ENCODE results near the gene RAX2. TPM values are rescaled to one million over a fixed set of nuclear protein-coding genes. Genes with fewer than 3 reads are reported as not detected.

RAX2 gene
- total RNA-seq, 1 donor from 2014 or later = not detected

DNA sequence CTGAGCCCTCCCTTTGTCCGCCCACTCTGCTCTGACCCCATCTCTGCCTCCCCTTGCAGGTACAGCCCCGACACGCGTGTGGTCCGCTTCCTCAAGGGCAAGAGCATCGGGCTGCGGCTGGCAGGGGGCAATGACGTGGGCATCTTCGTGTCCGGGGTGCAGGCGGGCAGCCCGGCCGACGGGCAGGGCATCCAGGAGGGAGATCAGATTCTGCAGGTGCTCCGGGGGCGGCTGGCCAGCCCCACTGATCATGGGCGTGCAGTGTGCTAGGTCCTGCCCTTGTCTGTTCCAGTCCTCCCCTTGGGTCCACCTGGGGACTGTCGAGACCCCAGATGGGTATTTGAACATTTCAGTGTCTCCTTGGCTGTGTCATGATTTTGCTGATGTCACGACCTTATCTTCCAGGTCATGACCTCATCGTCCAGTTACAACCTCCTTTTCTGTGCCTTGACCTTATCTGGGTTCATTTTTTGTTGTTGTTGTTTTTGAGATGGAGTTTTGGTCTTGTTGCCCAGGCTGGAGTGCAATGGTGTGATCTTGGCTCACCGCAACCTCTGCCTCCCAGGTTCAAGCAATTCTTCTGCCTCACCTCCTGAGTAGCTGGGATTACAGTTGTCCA is 35.8 kb downstream of the RAX2 start:
- Mint-ChIP-seq H3K4me1 (ENCODE audit: low read depth) (no peaks in the 10 kb centered on the region), H3K36me3 (ENCODE audit: insufficient read depth) (peaks cover 9% of the 10 kb centered on the region)

DNA sequence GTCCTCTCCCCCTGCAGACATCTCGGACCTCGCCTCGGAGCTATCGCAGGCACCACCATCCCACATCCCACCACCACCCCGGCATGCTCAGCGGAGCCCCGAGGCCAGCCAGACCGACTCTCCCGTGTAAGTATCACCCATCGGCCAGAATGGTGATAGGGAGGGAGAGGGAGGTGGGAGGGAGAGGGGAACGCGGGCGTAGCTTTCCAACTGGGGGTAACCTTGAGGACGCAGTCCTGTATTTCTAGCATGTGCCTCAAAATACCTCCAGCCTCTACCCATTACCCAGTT is 37.8 kb downstream of the RAX2 start:
- Mint-ChIP-seq H3K36me3 (ENCODE audit: insufficient read depth) (peaks cover 12% of the 10 kb centered on the region), H3K4me1 (ENCODE audit: low read depth) (no peaks in the 10 kb centered on the region), H3K27ac (no peak overlapping the region), H3K27me3 (no peaks in the 10 kb centered on the region), H3K9me3 (ENCODE audit: low read depth) (no peaks in the 10 kb centered on the region), H3K4me3 (ENCODE audit: low read depth) (no peak overlapping the region)
- DNase-seq (ENCODE audit: low spot score, unreplicated experiment) = no peak
- TF ChIP-seq, protein P1, sequence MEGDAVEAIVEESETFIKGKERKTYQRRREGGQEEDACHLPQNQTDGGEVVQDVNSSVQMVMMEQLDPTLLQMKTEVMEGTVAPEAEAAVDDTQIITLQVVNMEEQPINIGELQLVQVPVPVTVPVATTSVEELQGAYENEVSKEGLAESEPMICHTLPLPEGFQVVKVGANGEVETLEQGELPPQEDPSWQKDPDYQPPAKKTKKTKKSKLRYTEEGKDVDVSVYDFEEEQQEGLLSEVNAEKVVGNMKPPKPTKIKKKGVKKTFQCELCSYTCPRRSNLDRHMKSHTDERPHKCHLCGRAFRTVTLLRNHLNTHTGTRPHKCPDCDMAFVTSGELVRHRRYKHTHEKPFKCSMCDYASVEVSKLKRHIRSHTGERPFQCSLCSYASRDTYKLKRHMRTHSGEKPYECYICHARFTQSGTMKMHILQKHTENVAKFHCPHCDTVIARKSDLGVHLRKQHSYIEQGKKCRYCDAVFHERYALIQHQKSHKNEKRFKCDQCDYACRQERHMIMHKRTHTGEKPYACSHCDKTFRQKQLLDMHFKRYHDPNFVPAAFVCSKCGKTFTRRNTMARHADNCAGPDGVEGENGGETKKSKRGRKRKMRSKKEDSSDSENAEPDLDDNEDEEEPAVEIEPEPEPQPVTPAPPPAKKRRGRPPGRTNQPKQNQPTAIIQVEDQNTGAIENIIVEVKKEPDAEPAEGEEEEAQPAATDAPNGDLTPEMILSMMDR (IDR thresholded peaks at IDR 0.05; ENCODE audit: unreplicated experiment) = no peak

More for the DNA sequence above, 35.8 kb downstream of the RAX2 start:
- Mint-ChIP-seq H3K27ac (no peak overlapping the region), H3K27me3 (no peaks in the 10 kb centered on the region), H3K4me3 (ENCODE audit: low read depth) (no peak overlapping the region), H3K9me3 (ENCODE audit: low read depth) (no peaks in the 10 kb centered on the region)
- TF ChIP-seq, protein P1 (IDR thresholded peaks at IDR 0.05; ENCODE audit: unreplicated experiment) = no peak
- DNase-seq (ENCODE audit: low spot score, unreplicated experiment) = no peak

DNA sequence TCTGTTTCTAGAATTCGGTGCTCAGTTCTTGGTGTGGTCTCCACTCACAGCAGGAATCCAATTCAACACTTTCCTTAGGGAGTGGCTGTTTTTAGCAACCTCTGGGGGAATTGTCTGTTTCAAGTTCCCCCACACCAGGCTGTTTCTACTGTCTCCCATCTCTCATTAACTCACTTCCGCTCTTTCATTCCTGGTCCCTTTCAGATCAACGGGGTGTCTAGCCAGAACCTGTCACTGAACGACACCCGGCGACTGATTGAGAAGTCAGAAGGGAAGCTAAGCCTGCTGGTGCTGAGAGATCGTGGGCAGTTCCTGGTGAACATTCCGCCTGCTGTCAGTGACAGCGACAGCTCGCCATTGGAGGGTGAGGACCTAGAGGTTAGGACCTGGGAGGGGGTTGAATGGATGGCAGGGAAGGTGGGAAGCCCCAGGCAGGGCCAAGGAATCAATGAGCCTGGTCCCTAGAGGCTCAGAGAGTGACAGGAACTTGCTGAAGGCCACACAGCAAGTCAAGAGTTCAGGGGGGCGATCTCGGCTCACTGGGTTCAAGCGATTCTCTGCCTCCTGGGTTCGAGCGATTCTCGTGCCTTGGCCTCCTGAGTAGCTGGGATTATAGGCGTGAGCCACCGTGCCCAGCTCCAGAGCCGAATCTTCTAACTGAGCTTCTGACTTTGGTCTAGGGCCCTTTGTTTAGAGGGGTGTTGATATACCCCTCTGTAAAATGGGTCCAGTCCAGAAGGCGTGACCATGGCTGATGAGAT is 38.3 kb downstream of the RAX2 start:
- Mint-ChIP-seq H3K36me3 (ENCODE audit: insufficient read depth) (peaks cover 12% of the 10 kb centered on the region), H3K27ac (no peak overlapping the region), H3K4me3 (ENCODE audit: low read depth) (no peak overlapping the region), H3K4me1 (ENCODE audit: low read depth) (no peaks in the 10 kb centered on the region), H3K27me3 (no peaks in the 10 kb centered on the region), H3K9me3 (ENCODE audit: low read depth) (no peaks in the 10 kb centered on the region)
- no peak for DNase-seq (ENCODE audit: low spot score, unreplicated experiment)
- TF ChIP-seq, protein P1 (IDR thresholded peaks at IDR 0.05; ENCODE audit: unreplicated experiment) = no peak

DNA sequence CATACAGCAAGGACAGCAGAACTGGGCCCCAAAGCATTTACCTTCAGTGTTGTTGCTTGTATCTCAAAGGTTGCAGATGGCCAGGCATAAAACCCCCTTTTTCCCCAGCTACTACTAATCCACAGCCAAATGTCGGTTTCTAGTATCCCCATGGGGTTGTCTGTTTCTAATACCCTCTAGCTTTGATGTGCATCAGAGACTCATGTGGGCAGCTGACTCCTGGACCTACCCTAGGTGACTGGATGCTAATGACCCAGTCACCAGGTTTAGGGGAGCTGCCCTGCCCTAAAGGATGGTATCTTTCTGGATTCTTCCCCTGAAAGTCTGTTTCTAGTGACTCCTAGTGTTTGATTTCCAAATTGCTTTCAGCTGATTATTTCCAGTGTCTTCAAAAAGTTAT is 39.9 kb downstream of the RAX2 start:
- no peak overlapping the region for H3K27ac Mint-ChIP-seq
- H3K36me3 Mint-ChIP-seq (ENCODE audit: insufficient read depth) = peaks cover 8% of the 10 kb centered on the region

GRCh38 chr19:3730457-3730958 is 41.5 kb downstream of the RAX2 start:
- Mint-ChIP-seq H3K36me3 (ENCODE audit: insufficient read depth) (peaks cover 7% of the 10 kb centered on the region), H3K27ac (no peak overlapping the region), H3K4me1 (ENCODE audit: low read depth) (no peaks in the 10 kb centered on the region), H3K9me3 (ENCODE audit: low read depth) (no peaks in the 10 kb centered on the region), H3K27me3 (no peaks in the 10 kb centered on the region), H3K4me3 (ENCODE audit: low read depth) (no peak overlapping the region)
- TF ChIP-seq, protein P1 (IDR thresholded peaks at IDR 0.05; ENCODE audit: unreplicated experiment) = no peak
- DNase-seq (ENCODE audit: low spot score, unreplicated experiment) = no peak

More for the DNA sequence above, 39.9 kb downstream of the RAX2 start:
- TF ChIP-seq, protein P1 (IDR thresholded peaks at IDR 0.05; ENCODE audit: unreplicated experiment) = no peak
- H3K27me3 Mint-ChIP-seq = no peaks in the 10 kb centered on the region
- no peak overlapping the region for H3K4me3 Mint-ChIP-seq (ENCODE audit: low read depth)
- DNase-seq (ENCODE audit: low spot score, unreplicated experiment) = no peak
- no peaks in the 10 kb centered on the region for H3K9me3 Mint-ChIP-seq (ENCODE audit: low read depth)
- H3K4me1 Mint-ChIP-seq (ENCODE audit: low read depth) = no peaks in the 10 kb centered on the region

Measured in progenitor cell of endocrine pancreas (in vitro differentiated cells).